Right ventricle myocardium superior (tissue), 1 donor: ENCODE data around the gene ITGB7. TPM values are rescaled to one million over a fixed set of nuclear protein-coding genes. Genes with fewer than 3 reads are reported as not detected.
A peak's percentile ranks its signal among the peaks of the same experiment; 100 is the strongest.
"Not testable (repeated sequence)": the region's sequence is repeated elsewhere in the genome, so short reads cannot be mapped to it uniquely, and the experiment has no call there.

ENCODE experiments used
- ATAC-seq: fragments of 200-7000 bp; cut with Tn5 transposase; one replicate; pipeline ENCODE4 v1.9.1; 2020; ENCODE audit warnings: mild to moderate bottlenecking; ENCODE audit not compliant: poor library complexity
- DNase-seq: peaks from one replicate; pipeline ENCODE4 v3.0.0-alpha.2; 2020
- intact Hi-C: fragments of 100-400 bp; cut with DNase I; formaldehyde crosslinking; loops from one replicate; pipeline ENCODE4 v1.11.2; 2022
- total RNA-seq: library from RNA; stranded (reverse); fragmentation: NEBNext Ultra II Directional; extraction: Animal tissue kit (Norgen Biotek cat#: 25700); gene quantifications from one replicate; pipeline ENCODE4 v1.2.1, GENCODE V29; 2021
- donor health status: DM: no; HTN: yes; CAD: no; lungs with severe emphysema.

Gene ITGB7
- total RNA-seq, 1 donor from 2014 or later, result 0.97 TPM

GRCh38 chr12:53191096-53191884 is 15.8 kb downstream of the ITGB7 start:
- intact Hi-C loops, result no loop called here
- peak; percentile 18 for DNase-seq

GRCh38 chr12:53190108-53190729 is 16.8 kb downstream of the ITGB7 start:
- peak; percentile 84 for DNase-seq
- intact Hi-C loops, result no loop called here

More at GRCh38 chr12:53191096-53191884, 15.8 kb downstream of the ITGB7 start:
- ATAC-seq, result peak; percentile 9

GRCh38 chr12:53187145-53187899 is 19.7 kb downstream of the ITGB7 start:
- intact Hi-C loops, result no loop called here
- ATAC-seq, result no peak
- no peak for DNase-seq

More at GRCh38 chr12:53190108-53190729, 16.8 kb downstream of the ITGB7 start:
- peak; percentile 80 for ATAC-seq

GRCh38 chr12:53186745-53187144 is 20.3 kb downstream of the ITGB7 start:
- ATAC-seq (no peak), DNase-seq (no peak)
- intact Hi-C loops, result no loop called here

GRCh38 chr12:53185582-53186153 is 21.4 kb downstream of the ITGB7 start:
- intact Hi-C loops, result no loop called here
- DNase-seq (no peak), ATAC-seq (no peak)

GRCh38 chr12:53184828-53185227 is 22.2 kb downstream of the ITGB7 start:
- no peak for ATAC-seq
- intact Hi-C loops, result no loop called here

GRCh38 chr12:53182903-53183302 is 24.1 kb downstream of the ITGB7 start:
- intact Hi-C loops, result no loop called here
- ATAC-seq, result no peak
- DNase-seq, result no peak

More at GRCh38 chr12:53184828-53185227, 22.2 kb downstream of the ITGB7 start:
- DNase-seq, result no peak

GRCh38 chr12:53181935-53182334 is 25.1 kb downstream of the ITGB7 start:
- intact Hi-C loops, result no loop called here
- DNase-seq (no peak), ATAC-seq (no peak)

- ATAC-seq (peak; percentile 83), DNase-seq (peak; percentile 84)
These were observed 26.0 kb downstream of the ITGB7 start for GRCh38 chr12:53180931-53181645.

GRCh38 chr12:53180220-53180930 is 26.7 kb downstream of the ITGB7 start, which contains the start of the genes CSAD and ZNF740:
Gene CSAD, minus strand, starts transcription at chr12:53180925. Its CDS starts 7,455 bp downstream, at chr12:53173470.
Gene ZNF740, plus strand, starts transcription at chr12:53180722. Its CDS starts 1,262 bp downstream, at chr12:53181984.
- intact Hi-C loops, result no loop called here
- DNase-seq (peak; percentile 99), ATAC-seq (peak; percentile 99)

More at GRCh38 chr12:53180931-53181645, 26.0 kb downstream of the ITGB7 start:
- intact Hi-C loops, result no loop called here

GRCh38 chr12:53179687-53180219 is 27.3 kb downstream of the ITGB7 start:
- ATAC-seq (peak; percentile 32), DNase-seq (no peak)
- intact Hi-C loops, result no loop called here

- intact Hi-C loops, DNase-seq, ATAC-seq: not testable (repeated sequence)
These were observed 28.2 kb downstream of the ITGB7 start for GRCh38 chr12:53178803-53179202.

GRCh38 chr12:53177447-53177846 is 29.6 kb downstream of the ITGB7 start:
- ATAC-seq, intact Hi-C loops, DNase-seq: not testable (repeated sequence)

- DNase-seq (no peak), ATAC-seq (no peak)
- intact Hi-C loops, result no loop called here
These were observed 30.3 kb downstream of the ITGB7 start for GRCh38 chr12:53176750-53177149.

GRCh38 chr12:53174881-53175491 is 32.1 kb downstream of the ITGB7 start:
- no peak for DNase-seq
- intact Hi-C loops, result no loop called here
- ATAC-seq, result peak; percentile 34

- ATAC-seq, result no peak
- DNase-seq, result no peak
- intact Hi-C loops, result no loop called here
These were observed 33.9 kb downstream of the ITGB7 start for GRCh38 chr12:53173085-53173715.
